Neutrophil (primary cell): ENCODE data around the gene SERP1.

Experiments
- H3K27ac ChIP-seq: fragments of 200-600 bp; sonication (generic); 2 replicates; pipeline ENCODE4 v1.5.1; 2016; ENCODE audit warnings: mild to moderate bottlenecking, moderate library complexity
- H3K27me3 ChIP-seq: fragments of 200-600 bp; sonication (generic); 2 replicates; pipeline ENCODE4 v1.6.0; 2016; ENCODE audit warnings: mild to moderate bottlenecking
- H3K36me3 ChIP-seq: fragments of 200-600 bp; sonication (generic); 2 replicates; pipeline ENCODE4 v1.5.1; 2017
- H3K4me1 ChIP-seq, 2 experiments: fragments of 200-600 bp in 1 of 2; sonication (generic) in 1 of 2; 1 replicate in 1 of 2; 2 replicates in 1 of 2; pipeline versions ENCODE4 v1.5.1 to v1.6.1; 2013 to 2016; ENCODE audit warnings: low read depth in 1 of 2, low read length in 1 of 2, mild to moderate bottlenecking in 1 of 2, moderate library complexity in 1 of 2; ENCODE audit not compliant: control insufficient read depth in 1 of 2, insufficient read depth in 1 of 2
- H3K4me3 ChIP-seq, 2 experiments: fragments of 200-600 bp in 1 of 2; sonication (generic) in 1 of 2; 1 replicate in 1 of 2; 2 replicates in 1 of 2; pipeline ENCODE4 v1.5.1; 2013 to 2016; ENCODE audit warnings: low read depth in 1 of 2, low read length in 1 of 2, mild to moderate bottlenecking in 1 of 2, moderate library complexity in 1 of 2
- H3K9me3 ChIP-seq: fragments of 200-600 bp; sonication (generic); 2 replicates; pipeline ENCODE4 v1.5.1; 2016
- TF ChIP-seq, protein P1 (sequence below): fragments of 200-600 bp; sonication (generic); IDR thresholded peaks from 2 replicates; pipeline ENCODE4 v1.5.1; 2016; ENCODE audit warnings: antibody characterized with exemption

Gene SERP1

DNA sequence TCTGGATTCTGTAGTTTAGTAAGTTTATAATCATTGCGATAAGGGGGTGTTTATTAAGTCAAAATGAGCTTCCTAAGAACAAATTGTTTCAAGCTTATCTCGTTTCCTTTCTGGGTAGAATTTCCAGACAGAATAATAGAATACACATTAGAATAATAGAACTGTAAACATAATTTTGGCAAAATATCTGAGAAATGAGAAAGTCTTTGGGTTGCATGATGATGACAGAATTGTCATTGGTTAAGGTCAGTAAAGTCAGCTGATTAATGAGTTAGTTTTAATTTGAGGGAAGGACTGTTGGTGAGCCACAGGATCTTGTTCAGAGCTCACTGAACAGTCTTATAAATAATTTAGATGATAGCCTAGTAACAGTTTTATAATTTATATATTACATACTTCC lies 10.5 kb upstream of the SERP1 start:
- Histone ChIP-seq H3K4me1 (no peaks in the 10 kb centered on the region), H3K27me3 (no peaks in the 10 kb centered on the region), H3K27ac (no peak overlapping the region), H3K9me3 (no peaks in the 10 kb centered on the region), H3K36me3 (peaks cover 3% of the 10 kb centered on the region), H3K4me3 (no peak overlapping the region)
- TF ChIP-seq, protein P1, sequence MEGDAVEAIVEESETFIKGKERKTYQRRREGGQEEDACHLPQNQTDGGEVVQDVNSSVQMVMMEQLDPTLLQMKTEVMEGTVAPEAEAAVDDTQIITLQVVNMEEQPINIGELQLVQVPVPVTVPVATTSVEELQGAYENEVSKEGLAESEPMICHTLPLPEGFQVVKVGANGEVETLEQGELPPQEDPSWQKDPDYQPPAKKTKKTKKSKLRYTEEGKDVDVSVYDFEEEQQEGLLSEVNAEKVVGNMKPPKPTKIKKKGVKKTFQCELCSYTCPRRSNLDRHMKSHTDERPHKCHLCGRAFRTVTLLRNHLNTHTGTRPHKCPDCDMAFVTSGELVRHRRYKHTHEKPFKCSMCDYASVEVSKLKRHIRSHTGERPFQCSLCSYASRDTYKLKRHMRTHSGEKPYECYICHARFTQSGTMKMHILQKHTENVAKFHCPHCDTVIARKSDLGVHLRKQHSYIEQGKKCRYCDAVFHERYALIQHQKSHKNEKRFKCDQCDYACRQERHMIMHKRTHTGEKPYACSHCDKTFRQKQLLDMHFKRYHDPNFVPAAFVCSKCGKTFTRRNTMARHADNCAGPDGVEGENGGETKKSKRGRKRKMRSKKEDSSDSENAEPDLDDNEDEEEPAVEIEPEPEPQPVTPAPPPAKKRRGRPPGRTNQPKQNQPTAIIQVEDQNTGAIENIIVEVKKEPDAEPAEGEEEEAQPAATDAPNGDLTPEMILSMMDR: no peak

- Histone ChIP-seq H3K9me3 (no peaks in the 10 kb centered on the region), H3K36me3 (peaks cover 3% of the 10 kb centered on the region), H3K27me3 (no peaks in the 10 kb centered on the region), H3K27ac (no peak overlapping the region), H3K4me3 (no peak overlapping the region), H3K4me1 (no peaks in the 10 kb centered on the region)
- TF ChIP-seq, protein P1: no peak
These were observed 9.7 kb upstream of the SERP1 start for GRCh38 chr3:150555859-150556436.

GRCh38 chr3:150547045-150547741 lies 897 bp upstream of the SERP1 start:
- H3K9me3 ChIP-seq: no peaks in the 10 kb centered on the region
- peak overlapping the region; percentile 95 for H3K27ac ChIP-seq
- no peaks in the 10 kb centered on the region for H3K27me3 ChIP-seq
- TF ChIP-seq, protein P1: no peak
- H3K4me3 ChIP-seq: peak overlapping the region; percentile 78 to 80
- peaks cover 27 to 28% of the 10 kb centered on the region in 2 experiments for H3K4me1 ChIP-seq
- H3K36me3 ChIP-seq: peaks cover 16% of the 10 kb centered on the region

GRCh38 chr3:150545419-150546225 lies 674 bp downstream of the SERP1 start:
- Histone ChIP-seq H3K4me3 (peak overlapping the region; percentile 78 to 80), H3K27ac (peak overlapping the region; percentile 95), H3K27me3 (no peaks in the 10 kb centered on the region), H3K9me3 (no peaks in the 10 kb centered on the region), H3K4me1 (peaks cover 37 to 42% of the 10 kb centered on the region in 2 experiments), H3K36me3 (peaks cover 16% of the 10 kb centered on the region)
- TF ChIP-seq, protein P1: no peak

DNA sequence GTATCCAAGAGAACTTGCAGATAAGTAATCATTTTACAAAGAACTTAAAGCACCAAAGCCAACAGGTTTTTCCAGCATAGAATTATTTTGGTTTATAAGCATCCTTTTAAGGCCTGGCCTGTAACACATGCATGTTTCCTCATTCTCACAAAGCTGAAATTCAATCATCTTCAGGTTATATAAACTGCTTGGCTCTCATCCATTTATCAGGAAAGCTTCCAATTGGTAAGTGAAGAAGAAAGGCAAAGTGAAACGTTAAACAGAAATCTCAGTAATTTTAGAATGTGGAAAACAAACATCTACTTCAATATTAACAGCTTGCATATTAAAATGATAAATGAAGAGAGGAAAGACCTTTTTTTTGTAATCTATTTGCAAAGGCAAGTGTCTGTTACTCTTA lies 1.6 kb downstream of the SERP1 start:
- peak overlapping the region; percentile 78 to 80 for H3K4me3 ChIP-seq
- TF ChIP-seq, protein P1: no peak
- H3K36me3 ChIP-seq: peaks cover 16% of the 10 kb centered on the region
- H3K4me1 ChIP-seq: peaks cover 39 to 44% of the 10 kb centered on the region in 2 experiments
- peak overlapping the region; percentile 95 for H3K27ac ChIP-seq
- H3K27me3 ChIP-seq: no peaks in the 10 kb centered on the region
- H3K9me3 ChIP-seq: no peaks in the 10 kb centered on the region
